ENCODE data around the gene AGRP. TPM values are rescaled to one million over a fixed set of nuclear protein-coding genes. Genes with fewer than 3 reads are reported as not detected.
"Not testable (repeated sequence)": the region's sequence is repeated elsewhere in the genome, so short reads cannot be mapped to it uniquely, and the experiment has no call there.

AGRP gene
- total RNA-seq, 2 experiments from 2014 or later = not detected

DNA sequence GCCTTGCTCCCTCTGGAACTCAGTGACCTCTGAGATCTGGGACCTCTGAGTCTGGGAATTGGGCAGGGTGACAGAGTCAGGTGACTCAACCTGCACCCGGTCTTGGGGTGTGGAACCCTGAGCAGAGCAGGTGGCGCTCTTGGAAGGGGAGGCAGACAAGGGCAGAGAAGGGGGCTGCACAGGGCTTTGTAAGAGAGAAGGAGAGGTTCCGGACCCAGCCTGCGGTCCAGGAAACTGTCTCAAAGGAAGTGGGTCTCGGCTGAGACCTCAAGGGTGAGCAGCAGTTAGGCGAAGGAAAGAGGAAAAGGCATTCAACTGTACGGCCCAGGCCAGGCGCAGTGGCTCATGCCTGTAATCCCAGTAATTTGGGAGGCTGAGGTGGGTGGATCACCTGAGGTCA, 35.3 kb upstream of the AGRP start:
- ChIA-PET CTCF (interaction anchor here (3.8 to 7.5 kb wide), 3 partner anchors 25 to 147 kb away, joined by 107 to 261 read pairs (median 179); partner anchors contain the start of genes ACD, C16orf86, CARMIL2 and ENKD1), POLR2A (no interaction called here)
- H3K27ac Mint-ChIP-seq = no peak overlapping the region
- H3K36me3 Mint-ChIP-seq (ENCODE audit: low read depth) = no peaks in the 10 kb centered on the region
- H3K27me3 Mint-ChIP-seq = peaks cover 10% of the 10 kb centered on the region
- H3K9me3 Mint-ChIP-seq = no peaks in the 10 kb centered on the region
- peaks cover 41% of the 10 kb centered on the region for H3K4me1 Mint-ChIP-seq
- DNase-seq = no peak
- H3K4me3 Mint-ChIP-seq = no peak overlapping the region

DNA sequence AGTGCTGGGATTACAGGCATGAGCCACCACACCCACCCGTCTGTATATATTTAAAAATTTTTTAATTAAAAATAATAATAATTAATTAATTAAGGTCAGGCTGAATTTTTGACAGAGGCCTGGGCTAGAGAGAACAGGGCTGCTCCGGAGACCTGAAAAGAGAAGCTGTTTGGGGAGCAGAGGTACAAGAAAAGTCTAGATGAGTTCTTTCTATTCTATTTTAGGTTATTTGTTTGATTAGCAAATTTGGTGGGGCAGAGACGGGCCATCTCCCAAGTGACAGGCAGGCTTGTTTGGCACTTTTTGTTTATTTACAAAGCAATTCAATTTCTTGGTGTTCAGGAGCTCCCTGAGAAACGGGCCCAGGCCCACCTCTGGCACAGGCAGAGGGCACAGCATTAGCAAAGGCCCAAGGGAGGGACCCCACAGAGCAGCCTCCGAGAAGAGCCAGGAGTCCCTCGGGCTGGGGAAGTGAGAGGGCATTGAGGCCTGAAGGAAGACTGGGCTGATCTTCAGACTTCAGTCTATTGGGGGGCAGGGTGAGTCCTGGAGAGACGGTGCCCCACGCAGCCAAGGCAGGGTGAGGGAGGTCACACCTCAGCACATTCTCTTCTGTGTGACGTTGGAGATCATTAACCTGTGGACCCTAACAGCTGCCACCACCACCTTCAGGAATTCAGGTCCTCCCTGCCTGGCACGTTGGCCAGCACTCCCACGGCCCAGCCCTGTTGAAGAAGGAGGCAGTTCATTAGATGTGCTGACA, 34.5 kb upstream of the AGRP start:
- no peaks in the 10 kb centered on the region for H3K9me3 Mint-ChIP-seq
- no peak overlapping the region for H3K4me3 Mint-ChIP-seq
- peaks cover 41% of the 10 kb centered on the region for H3K4me1 Mint-ChIP-seq
- ChIA-PET CTCF (interaction anchor here (1.6 to 7.5 kb wide), 6 partner anchors 15 to 150 kb away, joined by 4 to 261 read pairs (median 8); partner anchors contain the start of genes AGRP, ATP6V0D1 and CARMIL2), POLR2A (interaction anchor here (0.8 to 1.5 kb wide), 2 partner anchors 37 to 74 kb away, joined by 3 to 7 read pairs; partner anchors contain the start of gene ATP6V0D1)
- H3K36me3 Mint-ChIP-seq (ENCODE audit: low read depth) = no peaks in the 10 kb centered on the region
- H3K27ac Mint-ChIP-seq = no peak overlapping the region
- DNase-seq = no peak
- H3K27me3 Mint-ChIP-seq = peaks cover 9% of the 10 kb centered on the region

DNA sequence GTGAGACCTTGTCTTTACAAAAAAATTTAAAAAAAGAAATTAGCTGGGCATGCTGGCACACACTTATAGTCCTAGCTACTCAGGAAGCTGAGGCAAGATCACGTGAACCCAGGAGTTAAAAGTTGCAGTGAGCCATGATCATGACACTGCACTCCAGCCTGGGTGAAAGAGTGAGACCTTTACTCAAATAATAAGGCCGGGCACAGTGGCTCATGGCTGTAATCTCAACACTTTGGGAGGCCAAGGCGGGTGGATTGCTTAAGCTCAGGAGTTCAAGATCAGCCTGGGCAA, 33.8 kb upstream of the AGRP start:
- CTCF ChIA-PET = interaction anchor here (1.6 to 7.5 kb wide), 6 partner anchors 15 to 151 kb away, joined by 4 to 261 read pairs (median 8); partner anchors contain the start of genes AGRP, ATP6V0D1 and CARMIL2
- H3K27me3 Mint-ChIP-seq = peaks cover 7% of the 10 kb centered on the region
- H3K36me3 Mint-ChIP-seq (ENCODE audit: low read depth) = no peaks in the 10 kb centered on the region
- no peak overlapping the region for H3K4me3 Mint-ChIP-seq
- H3K4me1 Mint-ChIP-seq = peaks cover 40% of the 10 kb centered on the region
- no peak for DNase-seq
- POLR2A ChIA-PET = interaction anchor here (0.8 to 1.5 kb wide), 2 partner anchors 36 to 74 kb away, joined by 3 to 7 read pairs; partner anchors contain the start of gene ATP6V0D1
- no peaks in the 10 kb centered on the region for H3K9me3 Mint-ChIP-seq
- no peak overlapping the region for H3K27ac Mint-ChIP-seq

DNA sequence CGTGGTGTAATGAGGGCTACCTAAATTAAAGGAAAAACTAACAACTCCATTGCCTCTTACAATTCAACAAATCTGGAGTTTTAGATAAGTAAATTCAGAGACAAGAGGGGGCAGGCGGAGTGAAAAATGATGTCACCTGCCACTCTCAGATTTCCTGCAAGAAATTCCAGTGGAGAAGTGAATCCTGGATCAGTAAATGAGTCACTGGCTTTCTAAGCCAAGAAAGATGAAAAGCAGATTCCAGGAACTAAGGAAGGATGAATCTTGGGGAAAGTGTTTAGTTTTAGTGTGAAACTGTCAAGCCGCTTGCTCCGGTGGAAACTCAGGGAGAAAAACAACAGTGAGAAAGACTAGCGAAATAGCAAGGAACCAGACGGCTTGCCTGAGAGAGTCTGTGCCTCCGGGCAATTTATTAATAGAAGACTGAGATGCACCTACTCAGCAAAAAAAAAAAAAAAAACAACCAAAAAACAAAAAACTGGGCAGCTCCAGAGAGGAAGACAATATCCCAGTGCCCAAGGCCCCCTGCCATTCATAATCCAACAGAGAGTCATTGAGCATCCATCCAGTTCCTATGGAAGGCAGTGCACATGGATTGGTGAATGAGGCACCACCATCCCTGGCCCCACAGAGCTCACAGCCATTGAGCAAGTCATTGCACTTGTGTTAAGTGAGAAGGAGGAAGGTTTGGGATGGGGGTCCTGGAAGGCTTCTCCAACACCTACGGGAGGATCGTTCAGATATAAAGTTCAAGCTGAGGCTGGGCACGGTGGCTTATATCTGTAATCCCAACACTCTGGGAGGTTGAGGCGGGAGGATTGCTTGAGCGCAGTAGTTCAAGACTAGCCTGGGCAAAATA, 33.2 kb upstream of the AGRP start:
- ChIA-PET CTCF (interaction anchor here (0.6 to 7.5 kb wide), 9 partner anchors 11 to 151 kb away, joined by 3 to 261 read pairs (median 10); partner anchors contain the start of genes AGRP, ATP6V0D1, CARMIL2 and RIPOR1), POLR2A (interaction anchor here (0.8 to 1.5 kb wide), 4 partner anchors 9 to 203 kb away, joined by 3 to 7 read pairs (median 3); partner anchors contain the start of genes ATP6V0D1 and GFOD2)
- Mint-ChIP-seq H3K36me3 (ENCODE audit: low read depth) (no peaks in the 10 kb centered on the region), H3K27ac (no peak overlapping the region), H3K4me1 (peaks cover 37% of the 10 kb centered on the region), H3K27me3 (peaks cover 6% of the 10 kb centered on the region), H3K9me3 (no peaks in the 10 kb centered on the region), H3K4me3 (no peak overlapping the region)
- DNase-seq = no peak

DNA sequence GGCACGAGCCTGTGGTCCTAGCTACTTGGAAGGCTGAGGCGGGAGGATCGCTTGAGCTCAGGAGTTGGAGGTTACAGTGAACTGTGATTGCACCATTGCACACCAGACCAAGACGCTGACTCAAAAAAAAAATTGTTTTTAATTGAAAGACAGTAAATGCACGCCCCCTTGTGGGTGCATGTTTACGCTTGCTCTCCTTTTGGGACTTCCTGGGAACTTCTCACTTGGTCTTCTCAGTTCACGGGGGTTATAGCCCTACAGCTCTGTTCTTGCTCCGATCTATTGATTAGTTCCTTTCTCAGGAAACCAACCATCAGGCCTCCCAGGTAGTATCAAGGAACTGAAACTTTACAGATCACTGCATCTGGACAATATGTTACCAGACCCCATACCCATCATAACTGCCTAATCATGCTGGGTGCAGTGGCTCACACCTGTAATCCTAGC, 31.1 kb upstream of the AGRP start:
- Mint-ChIP-seq H3K36me3 (ENCODE audit: low read depth) (no peaks in the 10 kb centered on the region), H3K27me3 (peaks cover 4% of the 10 kb centered on the region), H3K4me3 (no peak overlapping the region), H3K27ac (peak overlapping the region; percentile 61), H3K4me1 (peaks cover 23% of the 10 kb centered on the region), H3K9me3 (no peaks in the 10 kb centered on the region)
- DNase-seq = peak; percentile 87
- ChIA-PET CTCF (interaction anchor here (0.6 to 7.5 kb wide), 24 partner anchors 9 to 743 kb away, joined by 3 to 261 read pairs (median 6); partner anchors contain the start of genes ACD, AGRP, ATP6V0D1 and CARMIL2), POLR2A (interaction anchor here (0.7 to 2.3 kb wide), 6 partner anchors 10 to 33 kb away, joined by 3 to 17 read pairs (median 8); partner anchors contain the start of gene ATP6V0D1)

DNA sequence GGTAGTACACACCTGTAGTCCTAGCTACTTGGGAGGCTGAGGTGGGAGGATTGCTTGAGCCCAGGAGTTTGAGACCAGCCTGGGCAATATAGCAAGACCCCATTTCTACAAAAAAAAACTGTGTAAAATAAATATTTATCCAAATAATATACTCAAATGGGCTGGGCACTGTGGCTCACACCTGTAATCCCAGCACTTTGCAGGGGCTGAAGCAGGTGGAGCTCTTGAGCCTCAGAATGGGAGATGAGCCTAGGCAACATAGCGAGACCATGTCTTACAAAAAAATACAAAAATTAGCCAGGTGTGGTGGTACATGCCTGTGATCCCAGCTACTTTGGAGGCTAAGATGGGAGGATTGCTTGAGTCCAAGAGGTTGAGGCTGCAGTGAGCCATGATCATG, 30.5 kb upstream of the AGRP start:
- H3K4me3 Mint-ChIP-seq; H3K27ac Mint-ChIP-seq; H3K9me3 Mint-ChIP-seq; H3K27me3 Mint-ChIP-seq; DNase-seq; H3K36me3 Mint-ChIP-seq (ENCODE audit: low read depth): not testable (repeated sequence)
- ChIA-PET CTCF (interaction anchor here (0.6 to 7.5 kb wide), 24 partner anchors 8 to 744 kb away, joined by 3 to 261 read pairs (median 6); partner anchors contain the start of genes ACD, AGRP, ATP6V0D1 and CARMIL2), POLR2A (interaction anchor here (0.7 to 2.3 kb wide), 6 partner anchors 9 to 33 kb away, joined by 3 to 17 read pairs (median 8); partner anchors contain the start of gene ATP6V0D1)
- H3K4me1 Mint-ChIP-seq = peaks cover 20% of the 10 kb centered on the region

DNA sequence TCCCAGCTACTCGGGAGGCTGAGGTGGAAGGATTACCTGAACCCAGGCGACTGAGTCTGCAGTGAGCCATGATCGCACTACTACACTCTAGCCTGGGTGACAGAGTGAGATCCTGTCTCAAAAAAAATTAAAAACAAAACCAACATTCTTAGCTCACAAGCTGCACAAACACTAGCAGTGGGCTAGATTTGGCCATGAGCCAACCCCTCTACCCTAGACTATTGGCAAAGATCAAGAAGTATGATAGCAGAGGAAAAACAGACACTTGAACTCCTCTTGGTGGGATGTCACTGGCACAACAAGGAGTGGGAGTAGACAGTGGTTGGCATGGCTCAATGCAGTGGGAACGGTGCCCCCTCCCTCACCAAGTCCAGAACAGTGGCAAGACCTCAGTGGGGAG, 25.7 kb upstream of the AGRP start:
- Mint-ChIP-seq H3K36me3 (ENCODE audit: low read depth) (peaks cover 15% of the 10 kb centered on the region), H3K4me3 (no peak overlapping the region), H3K9me3 (peaks cover 3% of the 10 kb centered on the region), H3K4me1 (peaks cover 41% of the 10 kb centered on the region), H3K27me3 (no peaks in the 10 kb centered on the region), H3K27ac (no peak overlapping the region)
- ChIA-PET POLR2A (no interaction called here), CTCF (interaction anchor here (5.3 kb wide), 1 partner anchor 12 kb away, joined by 35 read pairs; no protein-coding TSS in a partner anchor)
- DNase-seq = no peak

DNA sequence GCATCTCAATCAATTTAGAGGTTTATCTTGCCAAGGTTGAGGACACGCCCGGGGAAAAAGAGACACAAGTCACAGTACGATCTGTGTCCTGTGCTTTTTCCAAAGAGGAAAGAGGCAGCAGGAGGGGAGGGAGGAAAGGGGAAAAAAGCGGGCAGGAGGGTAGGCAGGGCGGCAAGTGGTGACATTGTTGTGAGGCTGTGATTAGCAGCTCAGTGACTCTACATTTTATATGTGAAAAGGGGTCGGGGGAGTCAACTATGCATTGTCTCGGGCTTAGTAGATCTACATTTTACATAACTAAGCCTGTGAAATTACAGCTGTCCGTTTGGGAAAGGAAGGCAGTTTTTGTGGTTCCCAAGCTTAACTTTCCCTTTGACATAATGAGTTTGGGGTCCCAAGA, 23.1 kb upstream of the AGRP start:
- H3K27me3 Mint-ChIP-seq = no peaks in the 10 kb centered on the region
- DNase-seq = no peak
- H3K27ac Mint-ChIP-seq = no peak overlapping the region
- CTCF ChIA-PET = interaction anchor here (0.9 to 5.1 kb wide), 3 partner anchors 9 to 25 kb away, joined by 5 to 37 read pairs (median 26); no protein-coding TSS in a partner anchor
- H3K4me3 Mint-ChIP-seq = no peak overlapping the region
- H3K36me3 Mint-ChIP-seq (ENCODE audit: low read depth) = peaks cover 21% of the 10 kb centered on the region
- POLR2A ChIA-PET = interaction anchor here (1.1 kb wide), 2 partner anchors 15 to 25 kb away, joined by 3 read pairs; no protein-coding TSS in a partner anchor
- peaks cover 49% of the 10 kb centered on the region for H3K4me1 Mint-ChIP-seq
- H3K9me3 Mint-ChIP-seq = peaks cover 3% of the 10 kb centered on the region

DNA sequence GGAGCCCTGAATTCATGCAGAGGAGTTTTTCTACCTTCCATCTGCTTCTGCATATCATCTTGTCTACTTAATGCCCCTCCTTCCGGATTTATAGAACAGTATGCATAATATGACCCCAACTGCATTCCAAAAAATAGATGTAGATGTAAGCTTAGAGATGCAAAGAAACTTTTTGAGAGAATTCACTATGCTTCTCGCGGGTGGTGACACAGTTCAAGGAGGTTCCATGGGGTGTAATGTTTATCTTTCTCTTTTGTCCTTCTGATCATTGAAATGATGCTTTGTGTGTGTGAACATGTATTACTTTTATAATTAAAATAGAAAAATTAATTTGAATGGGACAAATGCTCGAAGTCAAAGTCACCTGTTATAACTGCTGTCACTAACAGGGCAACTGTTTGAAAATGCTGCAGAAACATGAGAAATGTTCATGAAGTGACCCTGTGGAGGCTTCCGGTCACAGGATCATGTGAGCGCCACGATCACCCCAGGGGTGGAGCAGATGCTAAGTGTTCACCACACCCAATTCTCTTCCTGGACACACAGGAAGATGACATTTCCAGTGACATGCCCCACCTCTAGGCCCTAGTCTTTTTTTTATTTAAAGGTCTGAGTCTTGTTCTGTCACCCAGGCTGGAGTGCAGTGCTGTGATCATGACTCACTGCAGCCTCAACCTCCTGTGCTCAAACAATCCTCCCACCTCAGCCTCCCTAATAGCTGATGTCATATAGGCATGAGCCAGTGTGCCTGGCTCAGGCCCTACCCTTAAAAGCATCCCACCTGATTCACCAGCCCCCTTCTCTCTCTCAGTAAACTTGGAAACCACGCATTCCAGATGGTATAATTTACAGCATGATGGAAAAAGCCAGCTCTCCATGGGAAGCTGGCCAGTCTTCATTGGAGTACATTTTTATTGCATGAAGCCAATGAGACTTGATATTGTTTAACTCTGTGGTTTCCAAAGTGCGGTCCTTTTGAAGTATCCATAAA, 21.0 kb upstream of the AGRP start:
- Mint-ChIP-seq H3K27ac (peak overlapping the region; percentile 97), H3K4me3 (no peak overlapping the region), H3K9me3 (peaks cover 3% of the 10 kb centered on the region), H3K36me3 (ENCODE audit: low read depth) (peaks cover 23% of the 10 kb centered on the region), H3K27me3 (no peaks in the 10 kb centered on the region), H3K4me1 (peaks cover 49% of the 10 kb centered on the region)
- peak; percentile 85 for DNase-seq
- CTCF ChIA-PET = interaction anchor here (1.0 to 5.1 kb wide), 6 partner anchors 10 to 28 kb away, joined by 3 to 37 read pairs (median 8); partner anchors contain the start of gene ATP6V0D1
- POLR2A ChIA-PET = interaction anchor here (0.6 to 3.8 kb wide), 6 partner anchors 11 to 156 kb away, joined by 3 to 13 read pairs (median 4); partner anchors contain the start of genes ACD and ATP6V0D1

DNA sequence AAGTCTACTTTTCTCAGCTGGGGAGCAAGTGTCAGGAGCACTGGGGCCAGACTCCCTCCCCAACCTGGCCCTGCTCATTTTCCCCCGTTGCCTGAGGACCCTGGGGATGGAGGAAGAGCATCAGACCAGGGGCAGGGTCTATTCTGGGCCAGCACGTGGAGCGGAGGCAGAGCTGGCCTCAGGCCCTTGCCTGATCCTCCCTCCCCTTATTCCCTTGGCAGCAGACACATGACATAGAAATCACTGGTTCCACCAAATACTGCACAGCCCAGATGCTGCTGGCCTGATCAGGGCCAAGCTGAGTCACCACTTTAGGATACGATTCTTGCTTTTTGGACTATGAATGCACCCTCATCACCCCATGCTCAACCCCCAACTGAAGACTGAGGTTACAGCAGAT, 15.8 kb upstream of the AGRP start:
- POLR2A ChIA-PET = no interaction called here
- CTCF ChIA-PET = interaction anchor here (0.7 to 14.4 kb wide), 3 partner anchors 16 to 22 kb away, joined by 3 to 261 read pairs (median 104); partner anchors contain the start of gene ATP6V0D1
- Mint-ChIP-seq H3K36me3 (ENCODE audit: low read depth) (peaks cover 13% of the 10 kb centered on the region), H3K27ac (peak overlapping the region; percentile 51), H3K4me3 (no peak overlapping the region), H3K9me3 (no peaks in the 10 kb centered on the region), H3K27me3 (no peaks in the 10 kb centered on the region), H3K4me1 (peaks cover 30% of the 10 kb centered on the region)
- DNase-seq = no peak

DNA sequence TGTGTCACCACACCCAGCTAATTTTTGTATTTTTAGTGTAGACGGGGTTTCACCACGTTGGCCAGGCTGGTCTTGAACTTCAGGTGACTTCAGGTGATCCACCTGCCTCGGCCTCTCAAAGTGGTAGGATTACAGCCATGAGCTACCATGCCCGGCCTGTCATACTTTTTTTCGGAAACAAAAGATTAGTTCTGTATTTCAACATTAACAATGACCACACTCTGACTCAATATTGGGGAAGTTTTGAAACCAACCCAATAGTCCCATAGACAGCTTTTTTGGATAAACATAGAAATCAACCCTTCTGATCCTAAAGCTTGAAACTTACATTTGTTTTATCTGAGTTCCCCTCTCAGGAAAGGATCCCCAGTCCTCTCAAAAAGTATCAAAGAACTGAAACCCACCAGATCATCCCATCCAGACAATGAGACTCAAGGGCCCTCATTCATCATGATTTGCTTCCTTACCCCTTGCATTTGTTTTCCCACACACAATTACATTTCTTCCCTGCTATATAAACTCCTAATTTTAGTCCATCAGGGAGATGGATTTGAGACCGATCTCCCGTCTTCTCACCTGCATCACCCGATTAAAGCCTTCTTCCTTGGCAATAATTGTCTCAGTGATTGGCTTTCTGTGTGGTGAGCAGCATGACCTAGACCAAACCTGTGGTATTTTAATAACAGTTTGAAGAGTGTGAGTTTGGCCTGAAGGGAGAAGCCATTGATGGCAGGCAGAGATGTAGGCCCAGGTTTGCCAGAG, 7.2 kb upstream of the AGRP start:
- no peak overlapping the region for H3K27ac Mint-ChIP-seq
- H3K9me3 Mint-ChIP-seq = no peaks in the 10 kb centered on the region
- ChIA-PET CTCF (interaction anchor here (1.0 to 14.4 kb wide), 6 partner anchors 9 to 155 kb away, joined by 3 to 261 read pairs (median 10); partner anchors contain the start of genes ATP6V0D1 and CARMIL2), POLR2A (interaction anchor here (3.1 to 6.6 kb wide), 2 partner anchors 9 to 24 kb away, joined by 10 to 32 read pairs; partner anchors contain the start of gene ATP6V0D1)
- H3K27me3 Mint-ChIP-seq = no peaks in the 10 kb centered on the region
- no peak for DNase-seq
- H3K36me3 Mint-ChIP-seq (ENCODE audit: low read depth) = peaks cover under 1% of the 10 kb centered on the region
- H3K4me1 Mint-ChIP-seq = peaks cover 7% of the 10 kb centered on the region
- no peak overlapping the region for H3K4me3 Mint-ChIP-seq
